Measurements from ENCODE around the gene PCBD2.

The PCBD2 gene

DNA sequence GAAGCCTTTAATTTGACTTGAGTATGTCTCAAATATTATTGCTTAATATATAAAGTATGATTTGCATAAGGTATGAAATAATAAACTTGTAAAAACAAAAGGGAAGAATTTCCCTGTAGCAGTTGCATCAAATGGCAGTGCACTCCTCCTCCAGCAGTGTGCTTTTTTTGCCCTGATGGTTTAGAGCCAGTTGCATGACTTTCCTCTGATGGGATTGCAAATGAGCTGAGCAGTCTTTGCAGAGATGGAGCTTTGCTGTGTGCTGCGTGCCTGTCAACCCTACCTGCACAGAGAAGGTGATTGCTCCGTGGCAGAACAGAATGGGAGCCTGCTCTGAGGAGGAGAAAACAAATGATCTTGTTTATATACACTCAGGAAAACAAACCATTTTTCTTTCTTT is 40.1 kb downstream of the PCBD2 start:
- H3K4me3 ChIP-seq (ENCODE audit: low read depth, low read length), result no peak overlapping the region
- no peak for DNase-seq (ENCODE audit: low read depth)
- TF ChIP-seq, protein P1, sequence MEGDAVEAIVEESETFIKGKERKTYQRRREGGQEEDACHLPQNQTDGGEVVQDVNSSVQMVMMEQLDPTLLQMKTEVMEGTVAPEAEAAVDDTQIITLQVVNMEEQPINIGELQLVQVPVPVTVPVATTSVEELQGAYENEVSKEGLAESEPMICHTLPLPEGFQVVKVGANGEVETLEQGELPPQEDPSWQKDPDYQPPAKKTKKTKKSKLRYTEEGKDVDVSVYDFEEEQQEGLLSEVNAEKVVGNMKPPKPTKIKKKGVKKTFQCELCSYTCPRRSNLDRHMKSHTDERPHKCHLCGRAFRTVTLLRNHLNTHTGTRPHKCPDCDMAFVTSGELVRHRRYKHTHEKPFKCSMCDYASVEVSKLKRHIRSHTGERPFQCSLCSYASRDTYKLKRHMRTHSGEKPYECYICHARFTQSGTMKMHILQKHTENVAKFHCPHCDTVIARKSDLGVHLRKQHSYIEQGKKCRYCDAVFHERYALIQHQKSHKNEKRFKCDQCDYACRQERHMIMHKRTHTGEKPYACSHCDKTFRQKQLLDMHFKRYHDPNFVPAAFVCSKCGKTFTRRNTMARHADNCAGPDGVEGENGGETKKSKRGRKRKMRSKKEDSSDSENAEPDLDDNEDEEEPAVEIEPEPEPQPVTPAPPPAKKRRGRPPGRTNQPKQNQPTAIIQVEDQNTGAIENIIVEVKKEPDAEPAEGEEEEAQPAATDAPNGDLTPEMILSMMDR (IDR thresholded peaks at IDR 0.05; ENCODE audit: low read depth, low read length), result no peak

DNA sequence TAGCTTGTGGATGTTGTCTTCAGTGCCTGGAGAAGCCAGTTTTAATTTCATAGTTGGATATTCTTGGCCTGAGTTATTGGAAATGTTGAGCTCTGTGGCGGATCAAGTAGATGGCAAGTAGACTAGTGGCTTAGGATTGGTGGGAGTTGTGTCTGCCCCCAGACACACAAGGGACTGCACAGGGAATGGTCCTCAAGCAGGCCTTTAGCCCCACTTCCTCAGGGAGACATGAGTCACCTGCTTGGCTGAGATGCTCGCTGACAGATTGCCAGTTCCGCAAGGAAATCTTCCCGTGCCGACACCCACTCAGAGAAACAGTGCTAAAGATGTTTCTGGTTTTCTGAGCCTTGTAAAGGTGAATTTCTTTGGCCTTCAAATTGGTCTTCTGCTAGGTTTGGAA is 44.0 kb downstream of the PCBD2 start:
- TF ChIP-seq POLR2A (IDR thresholded peaks at IDR 0.05; ENCODE audit: extremely low read depth, insufficient read length) (no peak), MYC (IDR thresholded peaks at IDR 0.05; ENCODE audit: low read depth, low read length) (no peak)
- TF ChIP-seq, protein P2, sequence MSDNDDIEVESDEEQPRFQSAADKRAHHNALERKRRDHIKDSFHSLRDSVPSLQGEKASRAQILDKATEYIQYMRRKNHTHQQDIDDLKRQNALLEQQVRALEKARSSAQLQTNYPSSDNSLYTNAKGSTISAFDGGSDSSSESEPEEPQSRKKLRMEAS (IDR thresholded peaks at IDR 0.05; ENCODE audit: low read depth, low read length), result no peak
- TF ChIP-seq, protein P1 (IDR thresholded peaks at IDR 0.05; ENCODE audit: low read depth, low read length), result no peak
- H3K4me3 ChIP-seq (ENCODE audit: low read depth, low read length), result no peak overlapping the region
- DNase-seq (ENCODE audit: low read depth), result no peak

DNA sequence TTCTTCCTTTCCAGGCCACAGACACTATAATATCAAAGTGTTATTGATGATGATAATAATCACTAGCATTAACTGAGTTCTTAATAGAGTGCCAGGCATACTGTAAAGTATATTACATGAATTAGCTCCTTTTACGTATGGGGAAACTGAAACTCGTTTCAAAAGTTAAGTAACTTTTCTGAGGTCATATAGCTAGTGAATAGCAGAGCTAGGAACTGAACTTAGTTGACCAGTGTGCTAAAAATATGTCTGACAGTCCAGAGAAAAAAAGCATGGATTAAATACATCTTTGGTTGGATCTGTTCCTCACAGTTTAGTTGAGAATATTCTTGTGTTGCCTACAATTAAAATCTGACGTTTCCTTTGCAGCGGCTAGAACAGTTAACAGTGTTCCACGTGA is 44.4 kb downstream of the PCBD2 start:
- no peak for DNase-seq (ENCODE audit: low read depth)
- H3K4me3 ChIP-seq (ENCODE audit: low read depth, low read length), result no peak overlapping the region
- TF ChIP-seq, protein P1 (IDR thresholded peaks at IDR 0.05; ENCODE audit: low read depth, low read length), result no peak

DNA sequence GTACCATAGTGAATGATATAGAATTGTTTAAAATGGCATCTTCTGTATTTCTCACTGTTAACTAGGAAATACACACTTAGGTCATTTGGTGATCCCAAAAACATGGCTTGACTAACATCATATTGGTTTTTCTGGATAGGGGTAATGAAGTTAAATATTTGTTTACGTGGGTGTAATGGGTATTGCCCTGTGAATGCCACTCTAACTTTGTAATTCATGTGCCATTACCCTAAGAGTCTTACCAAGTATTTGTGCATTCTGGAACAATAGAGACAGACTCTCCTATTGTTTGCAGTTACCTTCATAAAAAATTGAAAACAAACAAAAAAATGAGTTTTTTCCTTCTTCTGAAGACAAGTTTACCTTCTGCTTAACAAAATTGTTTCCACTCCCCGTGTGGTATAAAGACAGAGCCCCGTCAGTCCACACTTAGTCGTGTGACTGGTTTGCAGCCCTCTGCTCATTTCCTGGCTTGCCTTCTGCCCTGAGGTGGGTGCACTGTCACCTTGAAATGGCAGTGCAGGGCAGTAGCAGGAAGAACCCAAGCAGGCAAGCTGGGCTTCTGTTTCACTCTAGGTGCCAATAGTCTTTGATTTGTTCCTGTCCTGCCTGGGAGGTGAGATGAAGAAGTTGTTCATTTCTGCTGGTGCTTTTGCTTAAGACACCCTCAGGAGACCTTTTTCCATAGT is 53.1 kb downstream of the PCBD2 start:
- DNase-seq (ENCODE audit: low read depth), result no peak

DNA sequence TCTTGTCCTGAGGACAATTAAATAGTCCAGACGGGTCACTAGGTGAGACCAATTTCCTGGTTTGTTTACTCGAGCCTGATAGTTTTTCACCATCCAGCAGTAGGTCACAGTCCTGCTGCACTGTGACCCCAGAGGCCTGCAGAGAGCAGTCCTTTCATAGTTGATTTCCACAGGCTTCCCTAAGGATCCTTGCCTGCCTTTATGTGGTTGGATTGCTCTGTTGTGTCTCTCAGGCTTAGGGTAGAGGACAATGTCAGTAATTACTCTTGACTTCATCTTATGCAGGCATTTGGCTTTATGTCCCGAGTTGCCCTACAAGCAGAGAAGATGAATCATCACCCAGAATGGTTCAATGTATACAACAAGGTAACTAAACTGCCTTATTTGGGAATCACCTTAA is 53.8 kb downstream of the PCBD2 start:
- TF ChIP-seq, protein P1 (IDR thresholded peaks at IDR 0.05; ENCODE audit: low read depth, low read length), result no peak
- TF ChIP-seq MYC (IDR thresholded peaks at IDR 0.05; ENCODE audit: low read depth, low read length), result no peak
- TF ChIP-seq POLR2A (IDR thresholded peaks at IDR 0.05; ENCODE audit: extremely low read depth, insufficient read length), result no peak
- TF ChIP-seq, protein P2 (IDR thresholded peaks at IDR 0.05; ENCODE audit: low read depth, low read length), result no peak
- DNase-seq (ENCODE audit: low read depth), result no peak
- H3K4me3 ChIP-seq (ENCODE audit: low read depth, low read length), result no peak overlapping the region

More for the DNA sequence above, 53.1 kb downstream of the PCBD2 start:
- no peak overlapping the region for H3K4me3 ChIP-seq (ENCODE audit: low read depth, low read length)
- TF ChIP-seq MYC (IDR thresholded peaks at IDR 0.05; ENCODE audit: low read depth, low read length) (no peak), POLR2A (IDR thresholded peaks at IDR 0.05; ENCODE audit: extremely low read depth, insufficient read length) (no peak)
- TF ChIP-seq, protein P2 (IDR thresholded peaks at IDR 0.05; ENCODE audit: low read depth, low read length), result no peak
- TF ChIP-seq, protein P1 (IDR thresholded peaks at IDR 0.05; ENCODE audit: low read depth, low read length), result no peak

DNA sequence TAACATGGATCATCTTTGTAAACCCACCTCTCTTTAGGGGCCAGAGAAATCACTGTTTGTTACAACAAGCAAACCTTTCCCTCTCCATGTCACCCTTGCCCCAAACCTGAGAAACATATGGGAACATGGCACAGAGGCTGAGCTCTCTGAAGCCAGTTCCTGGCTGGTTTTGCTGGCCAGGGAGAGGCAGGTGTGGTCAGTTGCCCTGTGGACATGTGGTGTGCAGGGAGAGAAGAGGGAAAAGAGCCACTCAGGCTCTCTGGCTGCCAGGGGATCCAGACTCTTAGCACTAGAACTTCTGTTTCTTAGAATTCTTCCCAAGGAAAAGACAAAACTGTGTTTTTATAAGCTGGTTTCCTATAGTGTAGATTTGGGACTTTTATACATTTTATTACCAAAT is 58.2 kb downstream of the PCBD2 start:
- no peak for TF ChIP-seq POLR2A (IDR thresholded peaks at IDR 0.05; ENCODE audit: extremely low read depth, insufficient read length)
- no peak overlapping the region for H3K4me3 ChIP-seq (ENCODE audit: low read depth, low read length)
- DNase-seq (ENCODE audit: low read depth), result no peak

Data from NB4 (cell line).